ENCODE data around the gene TMEM115.
"Not testable (repeated sequence)": the region's sequence is repeated elsewhere in the genome, so short reads cannot be mapped to it uniquely, and the experiment has no call there.

Gene TMEM115

DNA sequence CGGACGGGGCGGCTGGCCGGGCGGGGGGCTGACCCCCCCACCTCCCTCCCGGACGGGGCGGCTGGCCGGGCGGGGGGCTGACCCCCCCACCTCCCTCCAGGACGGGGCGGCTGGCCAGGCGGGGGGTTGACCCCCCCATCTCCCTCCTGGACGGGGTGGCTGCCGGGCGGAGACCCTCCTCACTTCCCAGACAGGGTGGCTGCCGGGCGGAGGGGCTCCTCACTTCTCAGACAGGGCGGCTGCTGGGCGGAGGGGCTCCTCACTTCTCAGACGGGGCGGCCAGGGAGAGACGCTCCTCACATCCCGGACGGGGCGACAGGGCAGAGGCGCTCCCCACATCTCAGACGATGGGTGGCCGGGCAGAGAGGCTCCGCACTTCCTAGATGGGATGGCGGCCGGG, 47.3 kb downstream of the TMEM115 start:
- Histone ChIP-seq H3K36me3 (ENCODE audit: control insufficient read depth in 5 of 5, insufficient read depth in 5 of 5, low read length in 5 of 5) (peaks cover 0 to 27% (median 20%) of the 10 kb centered on the region in 5 donors), H3K4me1 (ENCODE audit: control insufficient read depth in 5 of 5, insufficient read depth in 5 of 5, low read length in 5 of 5) (peaks cover 3 to 23% (median 17%) of the 10 kb centered on the region in 5 donors)
- not testable (repeated sequence) for H3K4me3 ChIP-seq (ENCODE audit: low read depth in 1 of 5, low read length in 5 of 5); H3K27ac ChIP-seq (ENCODE audit: low read depth, low read length); H3K27me3 ChIP-seq (ENCODE audit: control insufficient read depth in 5 of 5, insufficient read depth in 4 of 5, low read length in 5 of 5); H3K9me3 ChIP-seq (ENCODE audit: control insufficient read depth in 5 of 5, low read length in 5 of 5); H3K9ac ChIP-seq (ENCODE audit: low read length in 5 of 5)
